ENCODE results near the gene DDB1.

DDB1 gene

DNA sequence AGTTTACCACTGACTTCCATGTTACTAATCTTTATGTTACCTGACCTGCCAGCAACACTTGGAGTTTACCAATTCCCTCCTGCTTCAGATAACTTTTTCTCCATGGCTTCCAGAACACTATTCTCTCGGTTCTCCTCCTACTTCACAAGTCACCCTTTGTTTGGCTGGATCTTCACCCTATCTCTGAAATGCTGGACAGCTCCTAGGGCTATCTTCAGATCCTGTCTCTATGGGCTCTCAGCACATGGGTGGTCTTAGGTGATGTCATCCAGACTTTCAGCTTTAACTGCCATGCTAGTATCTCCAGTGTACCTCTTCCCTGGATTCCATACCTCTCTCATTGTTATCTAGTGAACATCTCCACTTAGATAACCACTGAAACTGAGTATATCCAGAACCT is 25.6 kb downstream of the DDB1 start:
- no peak for DNase-seq (ENCODE audit: low read depth, low spot score)
- TF ChIP-seq, protein P1, sequence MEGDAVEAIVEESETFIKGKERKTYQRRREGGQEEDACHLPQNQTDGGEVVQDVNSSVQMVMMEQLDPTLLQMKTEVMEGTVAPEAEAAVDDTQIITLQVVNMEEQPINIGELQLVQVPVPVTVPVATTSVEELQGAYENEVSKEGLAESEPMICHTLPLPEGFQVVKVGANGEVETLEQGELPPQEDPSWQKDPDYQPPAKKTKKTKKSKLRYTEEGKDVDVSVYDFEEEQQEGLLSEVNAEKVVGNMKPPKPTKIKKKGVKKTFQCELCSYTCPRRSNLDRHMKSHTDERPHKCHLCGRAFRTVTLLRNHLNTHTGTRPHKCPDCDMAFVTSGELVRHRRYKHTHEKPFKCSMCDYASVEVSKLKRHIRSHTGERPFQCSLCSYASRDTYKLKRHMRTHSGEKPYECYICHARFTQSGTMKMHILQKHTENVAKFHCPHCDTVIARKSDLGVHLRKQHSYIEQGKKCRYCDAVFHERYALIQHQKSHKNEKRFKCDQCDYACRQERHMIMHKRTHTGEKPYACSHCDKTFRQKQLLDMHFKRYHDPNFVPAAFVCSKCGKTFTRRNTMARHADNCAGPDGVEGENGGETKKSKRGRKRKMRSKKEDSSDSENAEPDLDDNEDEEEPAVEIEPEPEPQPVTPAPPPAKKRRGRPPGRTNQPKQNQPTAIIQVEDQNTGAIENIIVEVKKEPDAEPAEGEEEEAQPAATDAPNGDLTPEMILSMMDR (IDR thresholded peaks at IDR 0.05; ENCODE audit: insufficient read depth, low read length, missing control alignments) = no peak
- ChIA-PET POLR2A (no interaction called here), CTCF (interaction anchor here (1.0 to 2.3 kb wide), 3 partner anchors 8 to 29 kb away, joined by 3 to 8 read pairs (median 3); no protein-coding TSS in a partner anchor)
- H3K4me3 ChIP-seq (ENCODE audit: low read depth, low read length) = no peak overlapping the region

DNA sequence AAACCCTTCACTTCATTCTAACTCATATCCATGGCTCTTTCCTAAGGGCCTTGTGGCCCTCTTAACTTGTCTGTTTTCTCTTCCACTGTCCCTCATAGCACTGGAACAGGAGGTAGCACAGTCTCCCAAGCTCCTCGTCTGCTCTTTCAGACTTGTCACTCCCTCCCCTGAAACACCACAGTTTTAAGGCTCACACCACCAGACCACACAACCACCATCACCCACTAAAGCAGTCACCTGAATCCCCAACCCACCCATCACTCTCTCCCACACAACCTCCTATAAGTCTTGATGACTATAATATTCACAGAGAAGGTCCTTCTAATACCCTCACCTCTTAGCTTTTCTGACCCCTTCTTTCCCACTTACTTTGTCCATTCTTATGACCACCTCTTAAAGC is 26.7 kb downstream of the DDB1 start:
- TF ChIP-seq, protein P1 (IDR thresholded peaks at IDR 0.05; ENCODE audit: insufficient read depth, low read length, missing control alignments) = no peak
- H3K4me3 ChIP-seq (ENCODE audit: low read depth, low read length) = no peak overlapping the region
- DNase-seq (ENCODE audit: low read depth, low spot score) = no peak
- ChIA-PET POLR2A (no interaction called here), CTCF (interaction anchor here (0.8 kb wide), 1 partner anchor 11 kb away, joined by 3 read pairs; the partner anchor contains the start of gene VWCE)

DNA sequence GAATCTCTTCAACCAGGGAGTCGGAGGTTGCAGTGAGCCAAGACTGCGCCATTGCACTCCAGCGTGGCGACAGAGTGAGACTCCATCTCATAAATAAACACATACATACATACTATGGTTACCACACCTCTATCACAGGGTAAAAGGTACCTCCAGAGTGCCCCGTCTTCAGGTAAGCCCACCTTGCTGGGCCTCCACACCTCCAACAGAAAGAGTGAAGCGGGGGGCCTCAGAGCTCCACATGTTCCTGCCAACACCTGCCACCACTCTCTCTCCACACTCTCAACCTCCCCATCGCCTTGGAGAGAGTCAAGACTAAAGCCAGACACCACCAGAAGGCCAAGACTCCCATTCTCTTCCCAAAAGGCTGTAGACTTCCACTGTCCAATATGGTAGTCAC is 27.5 kb downstream of the DDB1 start:
- DNase-seq (ENCODE audit: low read depth, low spot score) = no peak
- ChIA-PET CTCF (interaction anchor here (0.6 to 1.2 kb wide), 3 partner anchors 10 to 140 kb away, joined by 3 read pairs; partner anchors contain the start of gene VWCE), POLR2A (no interaction called here)
- no peak overlapping the region for H3K4me3 ChIP-seq (ENCODE audit: low read depth, low read length)
- TF ChIP-seq, protein P1 (IDR thresholded peaks at IDR 0.05; ENCODE audit: insufficient read depth, low read length, missing control alignments) = no peak

DNA sequence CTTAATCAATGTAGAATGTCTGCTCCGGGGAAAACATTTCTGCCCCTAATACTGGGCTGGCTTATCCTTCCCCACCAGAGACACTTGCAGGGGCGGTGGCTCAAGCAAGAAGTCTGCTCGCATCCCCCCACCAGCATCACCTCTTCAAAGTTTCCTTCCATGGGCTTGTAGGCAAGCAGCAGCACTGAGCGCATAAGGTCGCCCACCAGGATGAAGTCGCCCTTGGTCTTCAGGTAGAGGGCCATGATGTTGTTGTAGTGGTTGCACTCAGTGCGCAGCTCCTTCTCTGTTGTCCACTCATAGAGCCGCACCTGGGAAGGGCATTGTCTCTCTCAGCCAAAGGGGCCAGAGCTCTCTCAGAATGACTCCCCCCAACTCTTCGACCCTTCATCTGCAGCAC is 29.2 kb downstream of the DDB1 start:
- POLR2A ChIA-PET = no interaction called here
- no peak for DNase-seq (ENCODE audit: low read depth, low spot score)
- no peak overlapping the region for H3K4me3 ChIP-seq (ENCODE audit: low read depth, low read length)
- CTCF ChIA-PET = no interaction called here
- TF ChIP-seq, protein P1 (IDR thresholded peaks at IDR 0.05; ENCODE audit: insufficient read depth, low read length, missing control alignments) = no peak

DNA sequence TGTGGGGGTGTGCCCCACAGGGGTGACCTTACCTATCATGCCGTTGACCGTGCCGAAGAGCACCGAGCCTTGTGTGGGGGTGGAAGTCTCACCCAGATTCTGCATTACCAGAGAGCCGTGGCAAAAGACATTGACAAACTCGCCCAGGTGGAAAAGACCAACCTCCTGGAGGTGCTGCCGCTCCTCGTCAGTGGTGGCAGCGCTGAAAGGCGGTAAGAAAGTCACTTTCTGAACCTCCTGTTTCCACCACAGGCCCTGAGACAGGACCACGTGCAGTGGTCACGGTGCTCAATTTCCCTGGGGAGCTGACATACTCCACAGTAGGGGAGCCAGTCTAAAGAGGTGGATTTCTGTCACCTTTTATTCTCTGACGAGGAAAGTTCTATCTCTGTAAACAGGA is 30.4 kb downstream of the DDB1 start:
- POLR2A ChIA-PET = no interaction called here
- TF ChIP-seq, protein P1 (IDR thresholded peaks at IDR 0.05; ENCODE audit: insufficient read depth, low read length, missing control alignments) = no peak
- CTCF ChIA-PET = no interaction called here
- DNase-seq (ENCODE audit: low read depth, low spot score) = no peak
- H3K4me3 ChIP-seq (ENCODE audit: low read depth, low read length) = no peak overlapping the region

DNA sequence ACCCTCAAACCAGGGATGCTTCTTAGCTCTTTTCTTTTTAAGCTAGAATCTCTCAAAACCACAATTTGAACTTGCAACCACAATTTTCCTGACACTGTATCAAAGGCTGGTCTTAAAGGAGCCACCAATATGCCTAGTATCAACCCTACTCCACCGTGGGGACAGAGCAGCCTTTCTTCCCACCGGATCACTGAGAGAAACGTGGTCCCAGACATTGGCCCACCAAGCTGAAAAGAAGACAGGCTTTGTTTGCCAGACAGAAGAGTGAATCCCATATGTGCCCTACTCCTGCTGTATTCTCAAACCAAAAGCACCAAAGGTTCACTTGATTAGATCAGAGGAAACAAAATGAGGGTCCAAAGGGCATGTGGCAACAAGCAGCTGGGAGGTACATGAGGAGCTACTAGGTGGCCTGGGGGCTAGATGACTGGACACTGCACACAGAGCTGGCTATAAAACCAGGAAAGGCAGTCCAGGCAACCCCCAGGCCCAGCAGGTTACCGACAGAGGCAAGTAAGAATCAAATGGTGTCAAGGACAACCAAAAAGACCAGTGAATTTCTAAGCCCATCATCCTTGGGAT is 34.2 kb downstream of the DDB1 start:
- DNase-seq (ENCODE audit: low read depth, low spot score) = no peak
- CTCF ChIA-PET = interaction anchor here (1.2 to 2.0 kb wide), 5 partner anchors 10 to 137 kb away, joined by 4 to 12 read pairs (median 8); no protein-coding TSS in a partner anchor
- TF ChIP-seq, protein P1 (IDR thresholded peaks at IDR 0.05; ENCODE audit: insufficient read depth, low read length, missing control alignments) = no peak
- POLR2A ChIA-PET = interaction anchor here (0.6 kb wide), 1 partner anchor 9 kb away, joined by 3 read pairs; no protein-coding TSS in a partner anchor
- no peak overlapping the region for H3K4me3 ChIP-seq (ENCODE audit: low read depth, low read length)

All from AG04449 (cell line).